Stimulated activated naive CD8-positive, alpha-beta T cell treated with anti-CD3 and anti-CD28 coated beads, Interleukin-15, Interleukin-2, amounts not matched to agents 100 ng/mL and 50 ng/mL, for 24 hours (primary cell): Measurements from ENCODE around the gene ZNF197.
"Not testable (repeated sequence)": the region's sequence is repeated elsewhere in the genome, so short reads cannot be mapped to it uniquely, and the experiment has no call there.

Experiments
- H3K27ac Mint-ChIP-seq: one replicate; pipeline ENCODE4 v1.8.0; 2021; ENCODE audit warnings: mild to moderate bottlenecking, mixed read lengths
- H3K27me3 Mint-ChIP-seq: one replicate; pipeline ENCODE4 v1.8.0; 2021; ENCODE audit warnings: mixed read lengths
- H3K36me3 Mint-ChIP-seq: one replicate; pipeline ENCODE4 v1.8.0; 2021; ENCODE audit warnings: low read depth, mixed read lengths
- H3K4me1 Mint-ChIP-seq: one replicate; pipeline ENCODE4 v1.8.0; 2021; ENCODE audit warnings: low read depth, mixed read lengths
- H3K4me3 Mint-ChIP-seq: one replicate; pipeline ENCODE4 v1.8.0; 2021; ENCODE audit warnings: mild to moderate bottlenecking, mixed read lengths
- H3K9me3 Mint-ChIP-seq: one replicate; pipeline ENCODE4 v1.8.0; 2021; ENCODE audit warnings: mixed read lengths

The ZNF197 gene

GRCh38 chr3:44624749-44625480 lies at the start of gene ZNF197:
Gene ZNF197 (plus strand): TSS chr3:44625036. CDS start chr3:44629155, 4,119 bp downstream.
- H3K27ac Mint-ChIP-seq, result peak within 1 kb of the TSS; percentile 74
- H3K36me3 Mint-ChIP-seq, result peaks cover 16% of the 10 kb centered on the region
- H3K27me3 Mint-ChIP-seq, result no peaks in the 10 kb centered on the region
- peak within 1 kb of the TSS; percentile 88 for H3K4me3 Mint-ChIP-seq
- no peaks in the 10 kb centered on the region for H3K9me3 Mint-ChIP-seq
- peaks cover 24% of the 10 kb centered on the region for H3K4me1 Mint-ChIP-seq

GRCh38 chr3:44576613-44577012 lies 48.2 kb upstream of the ZNF197 start:
- Mint-ChIP-seq H3K4me1 (no peaks in the 10 kb centered on the region), H3K36me3 (peaks cover 37% of the 10 kb centered on the region), H3K27me3 (peaks cover 2% of the 10 kb centered on the region), H3K27ac (no peak overlapping the region), H3K9me3 (peaks cover 25% of the 10 kb centered on the region), H3K4me3 (no peak overlapping the region)

GRCh38 chr3:44577354-44577952 lies 47.4 kb upstream of the ZNF197 start:
- H3K27ac Mint-ChIP-seq, H3K4me3 Mint-ChIP-seq, H3K4me1 Mint-ChIP-seq: not testable (repeated sequence)
- Mint-ChIP-seq H3K36me3 (peaks cover 34% of the 10 kb centered on the region), H3K27me3 (peaks cover 10% of the 10 kb centered on the region), H3K9me3 (peaks cover 27% of the 10 kb centered on the region)

GRCh38 chr3:44578316-44578715 lies 46.5 kb upstream of the ZNF197 start:
- H3K4me1 Mint-ChIP-seq, H3K27ac Mint-ChIP-seq, H3K4me3 Mint-ChIP-seq: not testable (repeated sequence)
- Mint-ChIP-seq H3K9me3 (peaks cover 25% of the 10 kb centered on the region), H3K36me3 (peaks cover 30% of the 10 kb centered on the region), H3K27me3 (peaks cover 12% of the 10 kb centered on the region)

- Mint-ChIP-seq H3K36me3 (peaks cover 26% of the 10 kb centered on the region), H3K9me3 (peaks cover 29% of the 10 kb centered on the region), H3K27me3 (peaks cover 19% of the 10 kb centered on the region)
- not testable (repeated sequence) for H3K4me1 Mint-ChIP-seq, H3K4me3 Mint-ChIP-seq, H3K27ac Mint-ChIP-seq
These were observed 45.8 kb upstream of the ZNF197 start for GRCh38 chr3:44578924-44579515.

GRCh38 chr3:44579749-44580148 lies 45.1 kb upstream of the ZNF197 start:
- H3K9me3 Mint-ChIP-seq, result peaks cover 25% of the 10 kb centered on the region
- H3K27ac Mint-ChIP-seq, H3K4me3 Mint-ChIP-seq, H3K4me1 Mint-ChIP-seq: not testable (repeated sequence)
- H3K27me3 Mint-ChIP-seq, result peaks cover 23% of the 10 kb centered on the region
- H3K36me3 Mint-ChIP-seq, result peaks cover 22% of the 10 kb centered on the region

- H3K9me3 Mint-ChIP-seq, result peaks cover 23% of the 10 kb centered on the region
- not testable (repeated sequence) for H3K4me3 Mint-ChIP-seq
These were observed 43.9 kb upstream of the ZNF197 start for GRCh38 chr3:44580971-44581370.

GRCh38 chr3:44584646-44585501 lies 40.0 kb upstream of the ZNF197 start, which contains the start of gene ZNF660:
Gene ZNF660 (plus strand): TSS chr3:44584964. CDS start chr3:44594194, 9,230 bp downstream.
- peaks cover 7% of the 10 kb centered on the region for H3K4me1 Mint-ChIP-seq
- peaks cover 54% of the 10 kb centered on the region for H3K27me3 Mint-ChIP-seq
- H3K4me3 Mint-ChIP-seq, result peak within 1 kb of the TSS; percentile 57
- H3K9me3 Mint-ChIP-seq, result peaks cover 24% of the 10 kb centered on the region
- H3K27ac Mint-ChIP-seq, result no peak within 1 kb of the TSS
- peaks cover 25% of the 10 kb centered on the region for H3K36me3 Mint-ChIP-seq

More at GRCh38 chr3:44580971-44581370, 43.9 kb upstream of the ZNF197 start:
- H3K4me1 Mint-ChIP-seq, H3K27ac Mint-ChIP-seq: not testable (repeated sequence)
- H3K36me3 Mint-ChIP-seq, result peaks cover 22% of the 10 kb centered on the region
- H3K27me3 Mint-ChIP-seq, result peaks cover 32% of the 10 kb centered on the region

GRCh38 chr3:44596621-44597020 lies 28.2 kb upstream of the ZNF197 start:
- H3K4me3 Mint-ChIP-seq, result no peak overlapping the region
- H3K9me3 Mint-ChIP-seq, result peaks cover 33% of the 10 kb centered on the region
- no peaks in the 10 kb centered on the region for H3K4me1 Mint-ChIP-seq
- H3K27ac Mint-ChIP-seq, result no peak overlapping the region
- H3K27me3 Mint-ChIP-seq, result no peaks in the 10 kb centered on the region
- peaks cover 11% of the 10 kb centered on the region for H3K36me3 Mint-ChIP-seq

- H3K9me3 Mint-ChIP-seq, result peaks cover 16% of the 10 kb centered on the region
- H3K4me1 Mint-ChIP-seq, result no peaks in the 10 kb centered on the region
- H3K36me3 Mint-ChIP-seq, result peaks cover 8% of the 10 kb centered on the region
- no peak overlapping the region for H3K27ac Mint-ChIP-seq
- H3K27me3 Mint-ChIP-seq, result no peaks in the 10 kb centered on the region
- H3K4me3 Mint-ChIP-seq, result no peak overlapping the region
These were observed 23.1 kb upstream of the ZNF197 start for GRCh38 chr3:44601749-44602148.

GRCh38 chr3:44612678-44613077 lies 12.2 kb upstream of the ZNF197 start:
- Mint-ChIP-seq H3K36me3 (peaks cover 4% of the 10 kb centered on the region), H3K27me3 (peaks cover 4% of the 10 kb centered on the region), H3K27ac (no peak overlapping the region), H3K9me3 (peaks cover 3% of the 10 kb centered on the region), H3K4me1 (no peaks in the 10 kb centered on the region), H3K4me3 (no peak overlapping the region)

- no peaks in the 10 kb centered on the region for H3K9me3 Mint-ChIP-seq
- H3K36me3 Mint-ChIP-seq, result peaks cover 49% of the 10 kb centered on the region
- no peak overlapping the region for H3K27ac Mint-ChIP-seq
- no peak overlapping the region for H3K4me3 Mint-ChIP-seq
- H3K27me3 Mint-ChIP-seq, result no peaks in the 10 kb centered on the region
- H3K4me1 Mint-ChIP-seq, result peaks cover 24% of the 10 kb centered on the region
These were observed 3.9 kb downstream of the ZNF197 start for GRCh38 chr3:44628716-44629115.

GRCh38 chr3:44632193-44632592 lies 7.4 kb downstream of the ZNF197 start:
- Mint-ChIP-seq H3K9me3 (peaks cover 12% of the 10 kb centered on the region), H3K27ac (no peak overlapping the region), H3K36me3 (peaks cover 76% of the 10 kb centered on the region), H3K4me1 (peaks cover 5% of the 10 kb centered on the region), H3K27me3 (no peaks in the 10 kb centered on the region), H3K4me3 (no peak overlapping the region)

- peaks cover 4% of the 10 kb centered on the region for H3K4me1 Mint-ChIP-seq
- H3K4me3 Mint-ChIP-seq, result no peak overlapping the region
- no peaks in the 10 kb centered on the region for H3K27me3 Mint-ChIP-seq
- H3K36me3 Mint-ChIP-seq, result peaks cover 92% of the 10 kb centered on the region
- H3K27ac Mint-ChIP-seq, result no peak overlapping the region
- peaks cover 63% of the 10 kb centered on the region for H3K9me3 Mint-ChIP-seq
These were observed 17.5 kb downstream of the ZNF197 start for GRCh38 chr3:44642337-44642736.
